ENCODE results near the gene HUS1. TPM values are rescaled to one million over a fixed set of nuclear protein-coding genes. Genes with fewer than 3 reads are reported as not detected.

Gene HUS1
- total RNA-seq, 4 donors from 2014 or later: 26.2 to 29.4 (median 27.8) TPM

- DNase-seq (ENCODE audit: low spot score in 2 of 2): no peak
- no peaks in the 10 kb centered on the region for H3K27me3 ChIP-seq
- H3K9me3 ChIP-seq: no peaks in the 10 kb centered on the region
- WGBS, 2 donors: 85 to 86% methylated on average over 4 of the region's 4 CpGs
- no peak overlapping the region for H3K27ac ChIP-seq
- no peak for TF ChIP-seq CTCF (IDR thresholded peaks at IDR 0.05)
- TF ChIP-seq EP300 (IDR thresholded peaks at IDR 0.05): no peak
- no peak overlapping the region for H3K4me3 ChIP-seq
- H3K36me3 ChIP-seq: peaks cover 0 to 14% (median 3%) of the 10 kb centered on the region in 3 donors
- peaks cover 0 to 10% (median 0%) of the 10 kb centered on the region in 4 donors for H3K4me1 ChIP-seq
Observed at GRCh38 chr7:47949703-47950102, 29.7 kb downstream of the HUS1 start.

- Histone ChIP-seq H3K9me3 (no peaks in the 10 kb centered on the region), H3K27ac (peak within 1 kb of the TSS in 1 of 4 donors; percentile 62), H3K36me3 (peaks cover 0 to under 1% (median 0%) of the 10 kb centered on the region in 3 donors), H3K4me3 (no peak within 1 kb of the TSS), H3K27me3 (no peaks in the 10 kb centered on the region), H3K4me1 (peaks cover 0 to 10% (median 0%) of the 10 kb centered on the region in 4 donors)
- DNase-seq (ENCODE audit: low spot score in 2 of 2): no peak
- WGBS, 2 donors: 64 to 75% methylated on average over 7 of the region's 7 CpGs
- TF ChIP-seq CTCF (IDR thresholded peaks at IDR 0.05) (no peak), EP300 (IDR thresholded peaks at IDR 0.05) (no peak), POLR2A (IDR thresholded peaks at IDR 0.05) (no peak)
Observed at GRCh38 chr7:47948141-47948790, 31.1 kb downstream of the HUS1 start, which contains the start of gene PKD1L1. TSS of gene PKD1L1 (minus strand) at chr7:47948466. CDS start at chr7:47948440, 26 bp downstream.

GRCh38 chr7:47947355-47947749 is 32.1 kb downstream of the HUS1 start:
- WGBS, 2 donors: 97 to 100% methylated on average over 6 to 7 of the region's 7 CpGs
- no peak for TF ChIP-seq CTCF (IDR thresholded peaks at IDR 0.05)
- TF ChIP-seq EP300 (IDR thresholded peaks at IDR 0.05): no peak
- no peak for TF ChIP-seq POLR2A (IDR thresholded peaks at IDR 0.05)
- peaks cover 0 to 10% (median 0%) of the 10 kb centered on the region in 4 donors for H3K4me1 ChIP-seq
- H3K27ac ChIP-seq: peak overlapping the region in 1 of 4 donors; percentile 62
- DNase-seq (ENCODE audit: low spot score in 2 of 2): no peak
- H3K27me3 ChIP-seq: no peaks in the 10 kb centered on the region
- H3K9me3 ChIP-seq: no peaks in the 10 kb centered on the region
- no peaks in the 10 kb centered on the region for H3K36me3 ChIP-seq
- no peak overlapping the region for H3K4me3 ChIP-seq

GRCh38 chr7:47946581-47947354 is 32.6 kb downstream of the HUS1 start:
- Histone ChIP-seq H3K9me3 (no peaks in the 10 kb centered on the region), H3K27ac (peak overlapping the region in 1 of 4 donors; percentile 62), H3K36me3 (no peaks in the 10 kb centered on the region), H3K4me3 (no peak overlapping the region), H3K27me3 (no peaks in the 10 kb centered on the region), H3K4me1 (peaks cover 0 to 13% (median 0%) of the 10 kb centered on the region in 4 donors)
- no peak for DNase-seq (ENCODE audit: low spot score in 2 of 2)
- TF ChIP-seq CTCF (IDR thresholded peaks at IDR 0.05) (no peak), EP300 (IDR thresholded peaks at IDR 0.05) (peak in 1 of 2 donors; percentile 25), POLR2A (IDR thresholded peaks at IDR 0.05) (no peak)
- WGBS, 2 donors: 74 to 75% methylated on average over 7 of the region's 7 CpGs

All from tibial nerve (tissue), 4 donors.